ENCODE measurements around the gene HOMER1. TPM values are rescaled to one million over a fixed set of nuclear protein-coding genes. Genes with fewer than 3 reads are reported as not detected.

Gene HOMER1
- total and polyA plus RNA-seq, 2 of the 4 experiments (the other 2 are of a cell fraction), result 1.9 to 6.8 TPM

DNA sequence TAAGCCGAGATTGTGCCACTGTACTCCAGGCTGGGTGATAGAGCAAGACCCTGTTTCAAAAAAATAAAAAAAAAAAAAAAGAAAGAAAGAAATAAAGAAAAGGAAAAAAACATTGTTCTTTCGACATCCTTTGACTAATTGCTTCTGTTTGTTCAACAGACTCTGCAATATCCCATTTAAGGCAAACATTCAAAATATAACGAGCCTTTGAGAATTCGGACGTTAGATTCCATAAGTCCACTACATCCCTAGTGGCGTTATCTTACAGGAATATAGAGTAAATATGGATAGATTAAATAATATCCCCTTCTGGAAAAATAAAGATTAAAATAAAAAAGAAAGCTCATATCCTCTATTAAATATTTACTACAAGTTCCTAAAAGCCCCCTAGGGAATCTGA, 27.0 kb upstream of the HOMER1 start:
- H4K8ac ChIP-seq (ENCODE audit: low read depth in 2 of 2, low read length in 2 of 2), result no peak overlapping the region
- H2AFZ ChIP-seq (replicated peaks; ENCODE audit: low read length, poor library complexity), result no peak overlapping the region
- H3K9me3 ChIP-seq (ENCODE audit: control insufficient read depth, insufficient read depth, low read length), result no peaks in the 10 kb centered on the region
- no TSS peak for BruUV-seq (replicated peaks)
- no peaks in the 10 kb centered on the region for H3K79me1 ChIP-seq (ENCODE audit: low read depth in 1 of 2, low read length in 2 of 2)
- H3K36me3 ChIP-seq (ENCODE audit: control insufficient read depth, insufficient read depth, low read length), result no peaks in the 10 kb centered on the region
- no peak overlapping the region for H2BK120ac ChIP-seq (ENCODE audit: low read depth, low read length)
- no peak overlapping the region for H3K27ac ChIP-seq (ENCODE audit: insufficient read depth, low read length)
- no peak overlapping the region for H3K4ac ChIP-seq (ENCODE audit: low read depth, low read length)
- no peak overlapping the region for H2AK9ac ChIP-seq (replicated peaks; ENCODE audit: low read depth, low read length, poor library complexity)
- no peak overlapping the region for H3K18ac ChIP-seq (ENCODE audit: low read depth, low read length)
- H3K4me2 ChIP-seq (ENCODE audit: low read depth, low read length), result no peak overlapping the region
- dilution Hi-C loops (cut with HindIII; ENCODE audit: low sequenced_read_pairs, unreplicated experiment) (no loop called here), intact Hi-C loops (cut with micrococcal nuclease) (no loop called here), in situ Hi-C loops (cut with MboI; ENCODE audit: low sequenced_read_pairs) (no loop called here)
- H3K56ac ChIP-seq (ENCODE audit: extremely low read depth, insufficient read depth, low read length), result no peak overlapping the region
- POLR2A ChIA-PET (ENCODE audit: unreplicated experiment), result no interaction called here
- H3K14ac ChIP-seq (replicated peaks; ENCODE audit: low read depth, low read length), result no peak overlapping the region
- CTCF ChIA-PET, result no interaction called here
- H3K9ac ChIP-seq (ENCODE audit: low read depth, low read length), result no peak overlapping the region
- H2AK5ac ChIP-seq (ENCODE audit: low read depth, low read length), result no peak overlapping the region
- peaks cover 9% of the 10 kb centered on the region for H3K27me3 ChIP-seq (ENCODE audit: control insufficient read depth, insufficient read depth, low read length)
- H3K4me1 ChIP-seq (ENCODE audit: control insufficient read depth, insufficient read depth, low read length), result no peaks in the 10 kb centered on the region
- TF ChIP-seq, protein P1, sequence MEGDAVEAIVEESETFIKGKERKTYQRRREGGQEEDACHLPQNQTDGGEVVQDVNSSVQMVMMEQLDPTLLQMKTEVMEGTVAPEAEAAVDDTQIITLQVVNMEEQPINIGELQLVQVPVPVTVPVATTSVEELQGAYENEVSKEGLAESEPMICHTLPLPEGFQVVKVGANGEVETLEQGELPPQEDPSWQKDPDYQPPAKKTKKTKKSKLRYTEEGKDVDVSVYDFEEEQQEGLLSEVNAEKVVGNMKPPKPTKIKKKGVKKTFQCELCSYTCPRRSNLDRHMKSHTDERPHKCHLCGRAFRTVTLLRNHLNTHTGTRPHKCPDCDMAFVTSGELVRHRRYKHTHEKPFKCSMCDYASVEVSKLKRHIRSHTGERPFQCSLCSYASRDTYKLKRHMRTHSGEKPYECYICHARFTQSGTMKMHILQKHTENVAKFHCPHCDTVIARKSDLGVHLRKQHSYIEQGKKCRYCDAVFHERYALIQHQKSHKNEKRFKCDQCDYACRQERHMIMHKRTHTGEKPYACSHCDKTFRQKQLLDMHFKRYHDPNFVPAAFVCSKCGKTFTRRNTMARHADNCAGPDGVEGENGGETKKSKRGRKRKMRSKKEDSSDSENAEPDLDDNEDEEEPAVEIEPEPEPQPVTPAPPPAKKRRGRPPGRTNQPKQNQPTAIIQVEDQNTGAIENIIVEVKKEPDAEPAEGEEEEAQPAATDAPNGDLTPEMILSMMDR (conservative IDR thresholded peaks at IDR 0.05; ENCODE audit: low read depth, low read length), result no peak
- TF ChIP-seq FOS (IDR thresholded peaks at IDR 0.05; ENCODE audit: low read depth, low read length), result no peak
- TF ChIP-seq POLR2A (IDR thresholded peaks at IDR 0.05; ENCODE audit: low read depth, low read length), result no peak
- no peak for TF ChIP-seq MAFK (IDR thresholded peaks at IDR 0.05; ENCODE audit: low read depth, low read length)
- TF ChIP-seq BHLHE40 (IDR thresholded peaks at IDR 0.05; ENCODE audit: low read depth, low read length), result no peak
- no peak for TF ChIP-seq CEBPB (IDR thresholded peaks at IDR 0.05; ENCODE audit: low read depth, low read length)
- no peak for TF ChIP-seq RFX5 (IDR thresholded peaks at IDR 0.05; ENCODE audit: low read depth, low read length)
- TF ChIP-seq NFE2L2 (IDR thresholded peaks at IDR 0.05; ENCODE audit: low read depth, low read length), result no peak
- TF ChIP-seq, protein P2, sequence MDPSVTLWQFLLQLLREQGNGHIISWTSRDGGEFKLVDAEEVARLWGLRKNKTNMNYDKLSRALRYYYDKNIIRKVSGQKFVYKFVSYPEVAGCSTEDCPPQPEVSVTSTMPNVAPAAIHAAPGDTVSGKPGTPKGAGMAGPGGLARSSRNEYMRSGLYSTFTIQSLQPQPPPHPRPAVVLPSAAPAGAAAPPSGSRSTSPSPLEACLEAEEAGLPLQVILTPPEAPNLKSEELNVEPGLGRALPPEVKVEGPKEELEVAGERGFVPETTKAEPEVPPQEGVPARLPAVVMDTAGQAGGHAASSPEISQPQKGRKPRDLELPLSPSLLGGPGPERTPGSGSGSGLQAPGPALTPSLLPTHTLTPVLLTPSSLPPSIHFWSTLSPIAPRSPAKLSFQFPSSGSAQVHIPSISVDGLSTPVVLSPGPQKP (IDR thresholded peaks at IDR 0.05; ENCODE audit: borderline replicate concordance, low read depth, low read length), result no peak
- no peak for TF ChIP-seq RCOR1 (IDR thresholded peaks at IDR 0.05; ENCODE audit: insufficient replicate concordance, low read length)
- H2BK20ac ChIP-seq (ENCODE audit: low read depth, low read length), result no peak overlapping the region
- no peak for DNase-seq
- no peak overlapping the region for H3K23ac ChIP-seq (ENCODE audit: low read depth, low read length)
- no peak for ATAC-seq (ENCODE audit: low read depth)
- H3K9me1 ChIP-seq (ENCODE audit: insufficient read depth, low read length), result no peaks in the 10 kb centered on the region
- H2BK15ac ChIP-seq (ENCODE audit: low read depth, low read length), result no peak overlapping the region
- H4K5ac ChIP-seq (ENCODE audit: low read depth, low read length), result no peak overlapping the region
- H3K4me3 ChIP-seq (ENCODE audit: insufficient read depth, low read depth, low read length), result no peak overlapping the region
- no peaks in the 10 kb centered on the region for H4K20me1 ChIP-seq (ENCODE audit: insufficient read depth, low read length)
- H2BK5ac ChIP-seq (ENCODE audit: low read depth, low read length, poor library complexity, severe bottlenecking), result no peak overlapping the region
- H4K91ac ChIP-seq (ENCODE audit: insufficient read depth, low read depth, low read length), result no peak overlapping the region
- 100% methylated on average over 1 of the region's 6 CpGs; no CpG with 5 or more reads in 1 of the 2 experiments for WGBS, 2 experiments (ENCODE audit: extremely low coverage in 2 of 2, insufficient read length in 1 of 2)
